Caki2 (cell line): ENCODE measurements around the gene GPAT2. TPM values are rescaled to one million over a fixed set of nuclear protein-coding genes. Genes with fewer than 3 reads are reported as not detected.
"Not testable (repeated sequence)": the region's sequence is repeated elsewhere in the genome, so short reads cannot be mapped to it uniquely, and the experiment has no call there.

ENCODE experiments used
- DNase-seq: peaks from one replicate; pipeline ENCODE4 v3.0.0-alpha.2; 2015; ENCODE audit warnings: low read depth
- in situ Hi-C: cut with HindIII; loops from 2 replicates; pipeline ENCODE4 v1.10.0; 2016; ENCODE audit warnings: low sequenced_read_pairs, low pct_unique_long_range_greater_than_20kb, mixed read lengths
- total RNA-seq: library from RNA; depleted of rRNA; stranded (reverse); fragments of >200 nt; shearing (Covaris generic); gene quantifications from 2 replicates; pipeline ENCODE4 v1.2.3, GENCODE V29; 2014; ENCODE audit warnings: low replicate concordance; rRNA removed

The GPAT2 gene
- total RNA-seq, 1 experiment from 2014 or later = not detected

GRCh38 chr2:96008051-96008450 lies 26.7 kb downstream of the GPAT2 start:
- in situ Hi-C loops, DNase-seq: not testable (repeated sequence)

- in situ Hi-C loops, DNase-seq: not testable (repeated sequence)
Observed at GRCh38 chr2:96006248-96006647, 28.5 kb downstream of the GPAT2 start.

- DNase-seq = peak; percentile 77
- in situ Hi-C loops = not testable (repeated sequence)
Observed at GRCh38 chr2:95992520-95993272, 42.0 kb downstream of the GPAT2 start.

- in situ Hi-C loops = not testable (repeated sequence)
Observed at GRCh38 chr2:95992102-95992501, 42.6 kb downstream of the GPAT2 start.

GRCh38 chr2:95991351-95992094 lies 43.2 kb downstream of the GPAT2 start, which contains the start of gene ANKRD36C:
ANKRD36C (minus strand) TSS chr2:95991824; CDS start chr2:95991708, 116 bp downstream.
- in situ Hi-C loops = not testable (repeated sequence)
- DNase-seq = peak; percentile 71

More at GRCh38 chr2:95992102-95992501, 42.6 kb downstream of the GPAT2 start:
- DNase-seq = not testable (repeated sequence)

GRCh38 chr2:95990884-95991283 lies 43.8 kb downstream of the GPAT2 start:
- DNase-seq, in situ Hi-C loops: not testable (repeated sequence)

Other genes with a start within 250 kb of the GPAT2 start
- gene ANKRD36C, start 43.1 kb downstream of the GPAT2 start, total RNA-seq = 7.9 and 9.1 TPM in 2 replicates
- 0.32 TPM in 1 of 2 replicates, not detected in the other for gene ADRA2B, start 81.7 kb upstream of the GPAT2 start, total RNA-seq
- not detected in 2 replicates for gene ASTL, start 103.6 kb upstream of the GPAT2 start, total RNA-seq
- gene DUSP2, start 110.5 kb upstream of the GPAT2 start, total RNA-seq = 6.1 and 7.4 TPM in 2 replicates
- 118 and 156 TPM in 2 replicates for gene STARD7, start 173.9 kb upstream of the GPAT2 start, total RNA-seq
- gene TMEM127, start 231.1 kb upstream of the GPAT2 start, total RNA-seq = 17.4 and 29.8 TPM in 2 replicates
- 119 and 148 TPM in 2 replicates for gene CIAO1, start 231.3 kb upstream of the GPAT2 start, total RNA-seq